Uterus (tissue), 4 donors: ENCODE results near the gene SP8. TPM values are rescaled to one million over a fixed set of nuclear protein-coding genes. Genes with fewer than 3 reads are reported as not detected.
A peak's percentile ranks its signal among the peaks of the same experiment; 100 is the strongest.
"Not testable (repeated sequence)": the region's sequence is repeated elsewhere in the genome, so short reads cannot be mapped to it uniquely, and the experiment has no call there.

ENCODE experiments used
- DNase-seq, 2 donors: peaks; one replicate each; pipeline ENCODE4 v3.0.0-alpha.2; 2019 to 2020
- H3K27ac ChIP-seq, 2 donors: fragments of 200-600 bp; sonication (generic); 1 replicate in 1 of 2; 2 replicates in 1 of 2; pipeline ENCODE4 v1.5.1; 2016 to 2018
- H3K27me3 ChIP-seq, 2 donors: fragments of 200-600 bp; sonication (generic); one replicate each; pipeline ENCODE4 v1.5.1; 2018 to 2019; ENCODE audit warnings: control low read depth in 1 of 2
- H3K36me3 ChIP-seq, 2 donors: fragments of 200-600 bp; sonication (generic); one replicate each; pipeline ENCODE4 v1.5.1; 2019; ENCODE audit warnings: control low read depth in 1 of 2
- H3K4me1 ChIP-seq, 2 donors: fragments of 200-600 bp; sonication (generic); one replicate each; pipeline ENCODE4 v1.5.1; 2018 to 2019; ENCODE audit warnings: control low read depth in 1 of 2
- H3K4me3 ChIP-seq, 2 donors: fragments of 200-600 bp; sonication (generic); 1 replicate in 1 of 2; 2 replicates in 1 of 2; pipeline ENCODE4 v1.5.1; 2018 to 2019; ENCODE audit warnings: mild to moderate bottlenecking in 1 of 2
- H3K9me3 ChIP-seq, 2 donors: fragments of 200-600 bp; sonication (generic); one replicate each; pipeline ENCODE4 v1.5.1; 2019; ENCODE audit warnings: control low read depth in 1 of 2
- CTCF ChIP-seq, 4 experiments: fragments of 200-600 bp in 2 of 4; fragments of 450-650 bp in 2 of 4; sonication (generic) in 2 of 4; IDR thresholded peaks; one replicate each; pipeline ENCODE4 v1.5.1; 2016 to 2019; ENCODE audit warnings: antibody characterized with exemption in 4 of 4, mild to moderate bottlenecking in 2 of 4, moderate library complexity in 1 of 4
- POLR2A ChIP-seq, 2 donors: fragments of 450-650 bp; IDR thresholded peaks; one replicate each; pipeline ENCODE4 v1.6.1; 2016; ENCODE audit warnings: antibody characterized with exemption in 2 of 2, mild to moderate bottlenecking in 1 of 2, moderate library complexity in 1 of 2
- intact Hi-C: fragments of 100-400 bp; cut with DNase I; formaldehyde crosslinking; loops from one replicate; pipeline ENCODE4 v1.15.1; 2023; ENCODE audit warnings: low total_unique reads
- total RNA-seq, 4 donors: library from RNA; depleted of rRNA in 3 of 4; stranded (reverse); fragments of >200 nt in 3 of 4; gene quantifications; one replicate each; pipeline versions ENCODE4 v1.1.0 to v1.2.4, GENCODE V29; 2014 to 2023
- donor health status: DM: yes; HTN: yes; CAD: no.

SP8 gene
- total RNA-seq: not detected

GRCh38 chr7:20786779-20787659 lies at the start of gene SP8:
TSS of gene SP8 (minus strand) at chr7:20786886. CDS start at chr7:20786798, 88 bp downstream.
- H3K4me1 ChIP-seq: peaks cover 0 to 26% of the 10 kb centered on the region in 2 donors
- H3K27me3 ChIP-seq: peaks cover 14 to 79% of the 10 kb centered on the region in 2 donors
- TF ChIP-seq POLR2A (IDR thresholded peaks at IDR 0.05) (no peak), CTCF (IDR thresholded peaks at IDR 0.05) (no peak)
- intact Hi-C loops: no loop called here
- H3K4me3 ChIP-seq: peak within 1 kb of the TSS in 1 of 2 donors; percentile 16
- H3K36me3 ChIP-seq: no peaks in the 10 kb centered on the region
- no peak for DNase-seq
- H3K9me3 ChIP-seq: no peaks in the 10 kb centered on the region
- no peak within 1 kb of the TSS for H3K27ac ChIP-seq

GRCh38 chr7:20836424-20836823 lies 49.7 kb upstream of the SP8 start:
- DNase-seq, H3K4me1 ChIP-seq, H3K9me3 ChIP-seq, H3K27ac ChIP-seq, intact Hi-C loops, H3K27me3 ChIP-seq, H3K4me3 ChIP-seq, H3K36me3 ChIP-seq: not testable (repeated sequence)

- no peak for TF ChIP-seq CTCF (IDR thresholded peaks at IDR 0.05)
- TF ChIP-seq POLR2A (IDR thresholded peaks at IDR 0.05): no peak
- no peaks in the 10 kb centered on the region for H3K36me3 ChIP-seq
These were observed 48.5 kb upstream of the SP8 start for GRCh38 chr7:20835111-20835750.

GRCh38 chr7:20834656-20835055 lies 48.0 kb upstream of the SP8 start:
- Histone ChIP-seq H3K36me3 (no peaks in the 10 kb centered on the region), H3K4me1 (no peaks in the 10 kb centered on the region), H3K27me3 (no peaks in the 10 kb centered on the region), H3K27ac (no peak overlapping the region), H3K9me3 (no peaks in the 10 kb centered on the region), H3K4me3 (no peak overlapping the region)
- intact Hi-C loops: no loop called here
- no peak for DNase-seq
- no peak for TF ChIP-seq CTCF (IDR thresholded peaks at IDR 0.05)
- no peak for TF ChIP-seq POLR2A (IDR thresholded peaks at IDR 0.05)

More at GRCh38 chr7:20835111-20835750, 48.5 kb upstream of the SP8 start:
- DNase-seq: no peak
- Histone ChIP-seq H3K27me3 (no peaks in the 10 kb centered on the region), H3K4me1 (no peaks in the 10 kb centered on the region), H3K27ac (no peak overlapping the region), H3K9me3 (no peaks in the 10 kb centered on the region), H3K4me3 (no peak overlapping the region)
- intact Hi-C loops: no loop called here

GRCh38 chr7:20831956-20832355 lies 45.3 kb upstream of the SP8 start:
- H3K4me1 ChIP-seq: no peaks in the 10 kb centered on the region
- no peaks in the 10 kb centered on the region for H3K36me3 ChIP-seq
- no peak overlapping the region for H3K27ac ChIP-seq
- H3K27me3 ChIP-seq: no peaks in the 10 kb centered on the region
- TF ChIP-seq POLR2A (IDR thresholded peaks at IDR 0.05) (no peak), CTCF (IDR thresholded peaks at IDR 0.05) (no peak)
- no peak overlapping the region for H3K4me3 ChIP-seq
- intact Hi-C loops: no loop called here
- no peak for DNase-seq
- no peaks in the 10 kb centered on the region for H3K9me3 ChIP-seq
